ENCODE results near the gene KCNJ11. TPM values are rescaled to one million over a fixed set of nuclear protein-coding genes. Genes with fewer than 3 reads are reported as not detected.

KCNJ11 gene
- total and polyA plus RNA-seq, 12 donors, result 0.11 to 3.2 (median 1.4) TPM

GRCh38 chr11:17401316-17401715, 12.9 kb upstream of the KCNJ11 start:
- no peak for DNase-seq
- WGBS, 4 donors, result 88 to 94% (median 92%) methylated on average over 1 to 2 of the region's 2 CpGs
- Histone ChIP-seq H3K4me1 (replicated peaks in 1 of 2) (peaks cover 0 to 11% of the 10 kb centered on the region in 2 donors), H3K27ac (no peak overlapping the region), H3K4me3 (no peak overlapping the region), H3K27me3 (no peaks in the 10 kb centered on the region), H3K9me3 (replicated peaks in 1 of 3) (no peaks in the 10 kb centered on the region), H3K36me3 (replicated peaks in 1 of 2) (no peaks in the 10 kb centered on the region)
- no peak for TF ChIP-seq POLR2A (IDR thresholded peaks at IDR 0.05)
- no peak for TF ChIP-seq CTCF (IDR thresholded peaks at IDR 0.05)
- intact Hi-C loops (cut with DNase I), result no loop called here

- no peaks in the 10 kb centered on the region for H3K27me3 ChIP-seq
- intact Hi-C loops (cut with DNase I), result no loop called here
- H3K36me3 ChIP-seq (replicated peaks in 1 of 2), result no peaks in the 10 kb centered on the region
- H3K27ac ChIP-seq, result no peak overlapping the region
- no peaks in the 10 kb centered on the region for H3K9me3 ChIP-seq (replicated peaks in 1 of 3)
- peaks cover 0 to 4% of the 10 kb centered on the region in 2 donors for H3K4me1 ChIP-seq (replicated peaks in 1 of 2)
- no peak for DNase-seq
- 78 to 87% (median 83%) methylated on average over 19 of the region's 19 CpGs for WGBS, 4 donors
- TF ChIP-seq CTCF (IDR thresholded peaks at IDR 0.05), result no peak
- H3K4me3 ChIP-seq, result no peak overlapping the region
Observed at GRCh38 chr11:17400048-17400775, 11.8 kb upstream of the KCNJ11 start.

- H3K36me3 ChIP-seq (replicated peaks in 1 of 2), result no peaks in the 10 kb centered on the region
- no peaks in the 10 kb centered on the region for H3K27me3 ChIP-seq
- no peak overlapping the region for H3K27ac ChIP-seq
- H3K4me3 ChIP-seq, result no peak overlapping the region
- TF ChIP-seq CTCF (IDR thresholded peaks at IDR 0.05) (no peak), POLR2A (IDR thresholded peaks at IDR 0.05) (no peak)
- no peak for DNase-seq
- H3K9me3 ChIP-seq (replicated peaks in 1 of 3), result no peaks in the 10 kb centered on the region
- intact Hi-C loops (cut with DNase I), result no loop called here
- H3K4me1 ChIP-seq (replicated peaks in 1 of 2), result no peaks in the 10 kb centered on the region
Observed at GRCh38 chr11:17399236-17399635, 10.8 kb upstream of the KCNJ11 start.

- Histone ChIP-seq H3K36me3 (replicated peaks in 1 of 2) (no peaks in the 10 kb centered on the region), H3K4me1 (replicated peaks in 1 of 2) (no peaks in the 10 kb centered on the region), H3K4me3 (no peak overlapping the region), H3K9me3 (replicated peaks in 1 of 3) (no peaks in the 10 kb centered on the region), H3K27me3 (no peaks in the 10 kb centered on the region), H3K27ac (no peak overlapping the region)
- DNase-seq, result no peak
- 75 to 96% (median 92%) methylated on average over 6 to 14 of the region's 14 CpGs for WGBS, 4 donors
- TF ChIP-seq CTCF (IDR thresholded peaks at IDR 0.05) (no peak), POLR2A (IDR thresholded peaks at IDR 0.05) (no peak)
- intact Hi-C loops (cut with DNase I), result no loop called here
Observed at GRCh38 chr11:17397311-17398002, 9.0 kb upstream of the KCNJ11 start.

Data from adrenal gland (tissue), 12 donors.